K562 (cell line): ENCODE results near the gene FIS1. TPM values are rescaled to one million over a fixed set of nuclear protein-coding genes. Genes with fewer than 3 reads are reported as not detected.

ENCODE experiments used
- BCLAF1 ChIP-seq, 2 experiments: fragments of 450-650 bp in 1 of 2; IDR thresholded peaks; 2 replicates each; pipeline ENCODE4 v1.6.1; 2011 to 2017; ENCODE audit warnings: low read depth in 2 of 2, antibody characterized with exemption in 1 of 2, borderline replicate concordance in 1 of 2, low read length in 1 of 2, mild to moderate bottlenecking in 1 of 2, mixed read lengths in 1 of 2; ENCODE audit not compliant: control insufficient read depth in 1 of 2
- BRF1 ChIP-seq: IDR thresholded peaks from 3 replicates; pipeline ENCODE4 v1.6.1; 2011; ENCODE audit warnings: borderline replicate concordance, mild to moderate bottlenecking; ENCODE audit not compliant: insufficient read length; ENCODE audit errors: extremely low read depth
- CREB1 ChIP-seq, 2 experiments: sonication (generic) in 1 of 2; formaldehyde crosslinking in 1 of 2; IDR thresholded peaks; 2 replicates each; pipeline versions ENCODE4 v1.6.1 to v1.8.0; 2012 to 2022; ENCODE audit warnings: inconsistent platforms in 1 of 2, mild to moderate bottlenecking in 1 of 2, missing genetic modification reagents in 1 of 2, moderate library complexity in 1 of 2
- ERF ChIP-seq: fragments of 450-650 bp; formaldehyde crosslinking; IDR thresholded peaks from 2 replicates; pipeline ENCODE4 v1.4.0; 2020; ENCODE audit warnings: mild to moderate bottlenecking, mixed read lengths
- HDAC2 ChIP-seq: fragments of 450-650 bp; IDR thresholded peaks from 2 replicates; pipeline ENCODE4 v1.6.1; 2016; ENCODE audit warnings: mild to moderate bottlenecking
- KLF13 ChIP-seq: fragments of 450-650 bp; IDR thresholded peaks from 2 replicates; pipeline ENCODE4 v1.6.1; 2016; ENCODE audit warnings: missing genetic modification characterization, low read depth, mild to moderate bottlenecking, missing compliant biosample characterization, moderate library complexity, borderline replicate concordance
- NKRF ChIP-seq: fragments of 450-650 bp; IDR thresholded peaks from 2 replicates; pipeline ENCODE4 v1.6.1; 2016; ENCODE audit warnings: borderline replicate concordance
- PRPF4 ChIP-seq: fragments of 200-400 bp; formaldehyde crosslinking; IDR thresholded peaks from one replicate; pipeline ENCODE4 v1.6.1; 2017; ENCODE audit warnings: low read length, low read depth, mild to moderate bottlenecking; ENCODE audit not compliant: insufficient read depth, poor library complexity, severe bottlenecking
- SMARCA4 ChIP-seq: fragments of 450-650 bp; IDR thresholded peaks from 2 replicates; pipeline ENCODE4 v1.6.1; 2016
- TEAD1 ChIP-seq, 2 experiments: fragments of 450-650 bp in 1 of 2; sonication (generic) in 1 of 2; formaldehyde crosslinking; IDR thresholded peaks; 2 replicates each; pipeline versions ENCODE4 v1.4.0 to v1.8.0; 2020 to 2022; ENCODE audit warnings: mild to moderate bottlenecking in 2 of 2, missing genetic modification reagents in 1 of 2
- XRCC5 ChIP-seq: fragments of 200-400 bp; formaldehyde crosslinking; IDR thresholded peaks from 2 replicates; pipeline ENCODE4 v1.6.1; 2017; ENCODE audit warnings: low read depth, mild to moderate bottlenecking, low read length
- ZBTB1 ChIP-seq: sonication (generic); formaldehyde crosslinking; IDR thresholded peaks from 2 replicates; pipeline ENCODE4 v1.8.1; 2023; ENCODE audit warnings: missing genetic modification reagents, low read depth, mild to moderate bottlenecking, borderline replicate concordance
- ZNF184 ChIP-seq: sonication (generic); formaldehyde crosslinking; IDR thresholded peaks from 2 replicates; pipeline ENCODE4 v1.5.0; 2020; ENCODE audit warnings: missing genetic modification reagents
- ZNF507 ChIP-seq: conservative IDR thresholded peaks from 2 replicates; pipeline ENCODE4 v1.6.1; 2017; ENCODE audit warnings: missing genetic modification characterization, missing compliant biosample characterization
- ZNF668 ChIP-seq: fragments of 250-450 bp; sonication (Bioruptor Pico); IDR thresholded peaks from 2 replicates; pipeline ENCODE4 v1.8.0; 2022; ENCODE audit warnings: mild to moderate bottlenecking, inconsistent platforms
- ZNF707 ChIP-seq: fragments of 250-450 bp; sonication (Bioruptor Pico); conservative IDR thresholded peaks from 2 replicates; pipeline ENCODE4 v1.8.0; 2022; ENCODE audit warnings: inconsistent platforms, mild to moderate bottlenecking, moderate library complexity
- polyA plus RNA-seq, 8 experiments: library from polyadenylated mRNA; depleted of rRNA in 4 of 8; stranded (reverse) in 5 of 8; unstranded in 3 of 8; fragments of >200 nt; fragmentation: Nextera tagmentation in 2 of 8; fragmentation: Illumina TruSeq in 1 of 8; extraction: Ambion mirVana in 2 of 8; extraction: Trizol in 1 of 8; gene quantifications; 2 replicates each; pipeline versions ENCODE4 v1.2.1 to v1.2.3, GENCODE V29; 2011 to 2014; ENCODE audit warnings: inconsistent platforms in 1 of 8, missing spikeins in 1 of 8
- total RNA-seq, 7 experiments: library from RNA; depleted of rRNA in 6 of 7; stranded (reverse); fragments of >200 nt in 6 of 7; fragmentation: Illumina TruSeq in 2 of 7; extraction: Trizol in 2 of 7; gene quantifications; 2 replicates each; pipeline versions ENCODE4 v1.2.1 to v1.2.3, GENCODE V29; 2011 to 2021; ENCODE audit warnings: low replicate concordance in 1 of 7
- TF ChIP-seq, protein P1 (sequence below): fragments of 250-450 bp; sonication (Bioruptor Pico); IDR thresholded peaks from 2 replicates; pipeline ENCODE4 v1.4.0; 2020; ENCODE audit warnings: mild to moderate bottlenecking, moderate library complexity

FIS1 gene
- total and polyA plus RNA-seq, 9 of the 15 experiments (the other 6 are each of a cell fraction or from before 2014, with no cell fraction given), result 86.0 to 257 (median 144) TPM

GRCh38 chr7:101218236-101219125, 26.4 kb downstream of the FIS1 start (continued):
- peak; percentile 17; the same call in 1 of the 2 replicates for TF ChIP-seq NKRF
- TF ChIP-seq TEAD1 (CRISPR knock-in tag; IDR thresholded peaks at IDR 0.05), result 0 out of 4 replicates have a peak, but pooled peaks of 1 of the 2 experiments have one; percentile 18
- TF ChIP-seq ZNF184, result no peak
- TF ChIP-seq, protein P1, sequence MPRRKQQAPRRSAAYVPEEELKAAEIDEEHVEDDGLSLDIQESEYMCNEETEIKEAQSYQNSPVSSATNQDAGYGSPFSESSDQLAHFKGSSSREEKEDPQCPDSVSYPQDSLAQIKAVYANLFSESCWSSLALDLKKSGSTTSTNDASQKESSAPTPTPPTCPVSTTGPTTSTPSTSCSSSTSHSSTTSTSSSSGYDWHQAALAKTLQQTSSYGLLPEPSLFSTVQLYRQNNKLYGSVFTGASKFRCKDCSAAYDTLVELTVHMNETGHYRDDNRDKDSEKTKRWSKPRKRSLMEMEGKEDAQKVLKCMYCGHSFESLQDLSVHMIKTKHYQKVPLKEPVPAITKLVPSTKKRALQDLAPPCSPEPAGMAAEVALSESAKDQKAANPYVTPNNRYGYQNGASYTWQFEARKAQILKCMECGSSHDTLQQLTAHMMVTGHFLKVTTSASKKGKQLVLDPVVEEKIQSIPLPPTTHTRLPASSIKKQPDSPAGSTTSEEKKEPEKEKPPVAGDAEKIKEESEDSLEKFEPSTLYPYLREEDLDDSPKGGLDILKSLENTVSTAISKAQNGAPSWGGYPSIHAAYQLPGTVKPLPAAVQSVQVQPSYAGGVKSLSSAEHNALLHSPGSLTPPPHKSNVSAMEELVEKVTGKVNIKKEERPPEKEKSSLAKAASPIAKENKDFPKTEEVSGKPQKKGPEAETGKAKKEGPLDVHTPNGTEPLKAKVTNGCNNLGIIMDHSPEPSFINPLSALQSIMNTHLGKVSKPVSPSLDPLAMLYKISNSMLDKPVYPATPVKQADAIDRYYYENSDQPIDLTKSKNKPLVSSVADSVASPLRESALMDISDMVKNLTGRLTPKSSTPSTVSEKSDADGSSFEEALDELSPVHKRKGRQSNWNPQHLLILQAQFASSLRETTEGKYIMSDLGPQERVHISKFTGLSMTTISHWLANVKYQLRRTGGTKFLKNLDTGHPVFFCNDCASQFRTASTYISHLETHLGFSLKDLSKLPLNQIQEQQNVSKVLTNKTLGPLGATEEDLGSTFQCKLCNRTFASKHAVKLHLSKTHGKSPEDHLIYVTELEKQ (CRISPR knock-in tag), result no peak
- no peak for TF ChIP-seq XRCC5
- no peak for TF ChIP-seq ZNF707
- no peak for TF ChIP-seq CREB1 (IDR thresholded peaks at IDR 0.05)
- 0 out of 2 replicates have a peak, but pooled peaks have one; percentile 37 for TF ChIP-seq CREB1 (CRISPR knock-in tag; IDR thresholded peaks at IDR 0.05)
- TF ChIP-seq ERF (CRISPR knock-in tag), result no peak
- TF ChIP-seq ZBTB1 (CRISPR knock-in tag), result no peak
- TF ChIP-seq SMARCA4, result 0 out of 2 replicates have a peak, but pooled peaks have one; percentile 28
- peak; percentile 51; the same call in 1 of the 2 replicates for TF ChIP-seq HDAC2
- TF ChIP-seq ZNF668, result no peak
- TF ChIP-seq BRF1, result no peak
- peak; percentile 15; the same call in 1 of the 2 replicates for TF ChIP-seq KLF13 (tag)
- TF ChIP-seq PRPF4, result no peak
- TF ChIP-seq ZNF507 (tag), result no peak
- TF ChIP-seq BCLAF1 (IDR thresholded peaks at IDR 0.05; ENCODE audit: borderline replicate concordance in 1 of 2, control insufficient read depth in 1 of 2, low read depth in 2 of 2, low read length in 1 of 2), result no peak
